HEK293 (cell line): Measurements from ENCODE around the gene SLC2A3.
"Not testable (repeated sequence)": the region's sequence is repeated elsewhere in the genome, so short reads cannot be mapped to it uniquely, and the experiment has no call there.

Source experiments
- ZNF132 ChIP-seq: fragments of 450-650 bp; formaldehyde crosslinking; IDR thresholded peaks from 2 replicates; pipeline ENCODE4 v1.5.1; 2017; ENCODE audit warnings: missing biosample characterization, missing genetic modification characterization, borderline replicate concordance
- ZNF398 ChIP-seq: fragments of 450-650 bp; formaldehyde crosslinking; IDR thresholded peaks from 2 replicates; pipeline ENCODE4 v1.5.1; 2017; ENCODE audit warnings: missing biosample characterization, missing genetic modification characterization
- ZNF510 ChIP-seq: fragments of 450-650 bp; formaldehyde crosslinking; IDR thresholded peaks from 2 replicates; pipeline ENCODE4 v1.5.1; 2018; ENCODE audit warnings: mild to moderate bottlenecking, missing genetic modification characterization, missing biosample characterization; ENCODE audit not compliant: insufficient replicate concordance
- ZNF660 ChIP-seq: fragments of 450-650 bp; IDR thresholded peaks from 2 replicates; pipeline ENCODE4 v1.5.1; 2018; ENCODE audit warnings: missing biosample characterization, mild to moderate bottlenecking, missing genetic modification characterization

DNA sequence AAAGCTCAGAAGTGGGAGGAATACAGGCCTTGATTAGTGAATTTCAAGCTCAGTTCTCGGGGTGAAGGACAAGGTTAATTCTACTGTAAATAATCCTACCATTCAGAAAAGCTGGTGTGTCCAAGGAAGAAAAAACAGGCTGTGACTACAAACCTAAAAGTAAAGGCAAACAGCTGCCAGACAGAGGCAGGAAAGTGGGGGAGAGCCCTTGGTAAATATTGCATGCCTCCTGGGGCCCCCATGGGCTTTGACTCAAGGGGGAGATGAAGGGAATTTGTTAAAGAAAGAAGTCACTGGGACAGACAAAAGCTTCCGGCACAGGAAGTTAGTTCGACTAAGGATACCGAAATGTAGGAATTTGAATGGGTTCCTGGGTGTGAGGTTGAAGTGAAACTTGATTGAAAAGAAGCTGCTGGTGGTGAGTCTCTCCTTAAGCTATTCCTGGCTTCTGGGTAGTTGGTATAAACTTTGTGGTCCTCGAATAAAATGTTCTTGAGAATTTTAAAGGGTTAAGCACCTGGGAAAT lies 30.3 kb downstream of the SLC2A3 start:
- TF ChIP-seq ZNF398, ZNF660, ZNF132, ZNF510 (tag by site-specific recombination): not testable (repeated sequence)
